Glomerular visceral epithelial cell (primary cell): ENCODE measurements around the gene RAB3IP.
"Not testable (repeated sequence)": the region's sequence is repeated elsewhere in the genome, so short reads cannot be mapped to it uniquely, and the experiment has no call there.

Source experiments
- DNase-seq: peaks from one replicate; pipeline ENCODE4 v3.0.0-alpha.2; 2016; ENCODE audit errors: extremely low spot score

RAB3IP gene

GRCh38 chr12:69834576-69834975 is 95.9 kb downstream of the RAB3IP start:
- DNase-seq: no peak

- DNase-seq: no peak
Observed at GRCh38 chr12:69835081-69835480, 96.4 kb downstream of the RAB3IP start.

- no peak for DNase-seq
Observed at GRCh38 chr12:69836015-69836414, 97.4 kb downstream of the RAB3IP start.

GRCh38 chr12:69837191-69837590 is 98.5 kb downstream of the RAB3IP start:
- no peak for DNase-seq

- no peak for DNase-seq
Observed at GRCh38 chr12:69837657-69838415, 99.2 kb downstream of the RAB3IP start.

- DNase-seq: no peak
Observed at GRCh38 chr12:69840727-69841126, 102.1 kb downstream of the RAB3IP start.

GRCh38 chr12:69843608-69844007 is 104.9 kb downstream of the RAB3IP start:
- no peak for DNase-seq

GRCh38 chr12:69844416-69844815 is 105.8 kb downstream of the RAB3IP start:
- no peak for DNase-seq

- DNase-seq: no peak
Observed at GRCh38 chr12:69844836-69845235, 106.2 kb downstream of the RAB3IP start.

- DNase-seq: no peak
Observed at GRCh38 chr12:69846976-69847375, 108.3 kb downstream of the RAB3IP start.

GRCh38 chr12:69851976-69852375 is 113.3 kb downstream of the RAB3IP start:
- no peak for DNase-seq

GRCh38 chr12:69853176-69853961 is 114.7 kb downstream of the RAB3IP start:
- DNase-seq: not testable (repeated sequence)

GRCh38 chr12:69866698-69867097 is 128.0 kb downstream of the RAB3IP start:
- no peak for DNase-seq

- no peak for DNase-seq
Observed at GRCh38 chr12:69868695-69869094, 130.0 kb downstream of the RAB3IP start.

GRCh38 chr12:69872804-69873203 is 134.1 kb downstream of the RAB3IP start:
- DNase-seq: no peak
